ENCODE measurements around the gene GDF11.

DNA sequence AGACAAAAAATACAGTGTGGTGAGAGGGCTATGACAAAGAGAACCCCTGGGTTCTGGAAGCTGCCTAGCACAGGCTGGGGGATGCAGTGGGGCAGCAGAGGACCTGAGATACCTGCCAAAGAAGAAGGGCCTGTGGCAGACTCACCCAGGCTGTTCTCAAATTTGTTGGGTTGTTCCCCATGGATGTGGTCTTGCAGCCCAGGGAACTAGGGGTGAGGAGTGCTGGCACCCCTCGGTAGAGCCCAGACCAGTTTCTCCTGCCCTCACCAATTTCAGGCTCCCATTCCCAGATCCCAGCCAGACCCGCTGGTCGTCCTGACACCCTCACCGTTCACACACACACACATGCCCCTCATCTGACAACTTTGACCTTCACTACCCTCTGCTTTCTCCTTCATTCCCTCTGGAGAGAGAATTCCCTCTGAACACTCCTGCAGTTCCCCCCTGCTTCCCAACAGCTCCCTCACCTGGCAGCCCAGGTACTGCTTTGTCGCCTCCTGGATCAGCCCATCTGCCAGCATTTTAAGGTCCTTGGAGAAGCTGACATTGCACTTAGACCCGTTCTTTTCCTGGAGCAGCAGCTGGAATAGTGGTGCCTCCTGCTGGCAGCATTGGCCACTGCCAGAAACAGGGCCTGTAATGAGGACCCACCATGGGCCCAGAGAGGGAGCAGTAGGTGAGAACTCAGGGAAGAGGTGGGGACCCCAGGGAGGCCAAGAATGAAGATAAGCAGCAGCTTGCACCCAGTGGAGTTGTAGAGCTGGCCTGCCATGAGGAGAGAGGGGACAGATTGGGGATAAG is 5.9 kb upstream of the GDF11 start:
- TF ChIP-seq CTCF (IDR thresholded peaks at IDR 0.05 in 8 of 11, conservative IDR thresholded peaks at IDR 0.05 in 3 of 11) (peak; percentile 60 to 86 (median 79)), POLR2AphosphoS5 (IDR thresholded peaks at IDR 0.05) (peak in 1 of 3 donors; percentile 30)

Data from spleen (tissue), 7 donors.